Subcutaneous abdominal adipose tissue (tissue), 5 donors: ENCODE data around the gene ZNF397.

Experiments used
- H3K27ac ChIP-seq: one replicate; pipeline ENCODE4 v1.7.0; 2013; ENCODE audit warnings: low read depth, mild to moderate bottlenecking, inconsistent platforms, low read length, moderate library complexity
- H3K27me3 ChIP-seq, 5 donors: one replicate each; pipeline ENCODE4 v1.7.0; 2013; ENCODE audit warnings: low read length in 5 of 5, inconsistent platforms in 1 of 5; ENCODE audit not compliant: control insufficient read depth in 5 of 5, insufficient read depth in 4 of 5
- H3K36me3 ChIP-seq, 5 donors: one replicate each; pipeline ENCODE4 v1.7.0; 2013; ENCODE audit warnings: low read length in 5 of 5; ENCODE audit not compliant: control insufficient read depth in 5 of 5, insufficient read depth in 5 of 5
- H3K4me1 ChIP-seq, 5 donors: one replicate each; pipeline ENCODE4 v1.7.0; 2013; ENCODE audit warnings: low read length in 5 of 5, mild to moderate bottlenecking in 3 of 5, moderate library complexity in 1 of 5; ENCODE audit not compliant: control insufficient read depth in 5 of 5, insufficient read depth in 5 of 5
- H3K4me3 ChIP-seq, 5 donors: one replicate each; pipeline ENCODE4 v1.7.0; 2013; ENCODE audit warnings: low read length in 5 of 5, low read depth in 1 of 5
- H3K9ac ChIP-seq, 5 donors: one replicate each; pipeline ENCODE4 v1.7.0; 2013; ENCODE audit warnings: low read length in 5 of 5, mild to moderate bottlenecking in 4 of 5, moderate library complexity in 3 of 5
- H3K9me3 ChIP-seq, 5 donors: one replicate each; pipeline ENCODE4 v1.7.0; 2013; ENCODE audit warnings: low read length in 5 of 5; ENCODE audit not compliant: control insufficient read depth in 5 of 5
- donor health status: healthy.
- donor health status: healthy.
- donor health status: healthy.
- donor health status: healthy.
- donor health status: healthy.

Gene ZNF397

GRCh38 chr18:35264409-35264808, 23.6 kb downstream of the ZNF397 start:
- Histone ChIP-seq H3K27ac (no peak overlapping the region), H3K4me3 (no peak overlapping the region)

GRCh38 chr18:35267161-35267651, 26.4 kb downstream of the ZNF397 start:
- Histone ChIP-seq H3K4me1 (peaks cover 0 to 11% (median 6%) of the 10 kb centered on the region in 5 donors), H3K36me3 (peaks cover 0 to 19% (median 18%) of the 10 kb centered on the region in 5 donors), H3K27me3 (no peaks in the 10 kb centered on the region), H3K9me3 (peaks cover 0 to 4% (median 0%) of the 10 kb centered on the region in 5 donors), H3K27ac (peak overlapping the region; percentile 48), H3K9ac (peak overlapping the region in 4 of 5 donors; percentile 49 to 85 (median 81)), H3K4me3 (peak overlapping the region; percentile 62 to 82 (median 77))

More at GRCh38 chr18:35264409-35264808, 23.6 kb downstream of the ZNF397 start:
- H3K27me3 ChIP-seq: no peaks in the 10 kb centered on the region
- peaks cover 13 to 29% (median 22%) of the 10 kb centered on the region in 5 donors for H3K36me3 ChIP-seq
- H3K9ac ChIP-seq: no peak overlapping the region
- H3K9me3 ChIP-seq: peaks cover 0 to 4% (median 0%) of the 10 kb centered on the region in 5 donors
- H3K4me1 ChIP-seq: peaks cover 0 to 11% (median 6%) of the 10 kb centered on the region in 5 donors

- H3K27me3 ChIP-seq: no peaks in the 10 kb centered on the region
Measured at GRCh38 chr18:35267809-35268208, 27.0 kb downstream of the ZNF397 start.

DNA sequence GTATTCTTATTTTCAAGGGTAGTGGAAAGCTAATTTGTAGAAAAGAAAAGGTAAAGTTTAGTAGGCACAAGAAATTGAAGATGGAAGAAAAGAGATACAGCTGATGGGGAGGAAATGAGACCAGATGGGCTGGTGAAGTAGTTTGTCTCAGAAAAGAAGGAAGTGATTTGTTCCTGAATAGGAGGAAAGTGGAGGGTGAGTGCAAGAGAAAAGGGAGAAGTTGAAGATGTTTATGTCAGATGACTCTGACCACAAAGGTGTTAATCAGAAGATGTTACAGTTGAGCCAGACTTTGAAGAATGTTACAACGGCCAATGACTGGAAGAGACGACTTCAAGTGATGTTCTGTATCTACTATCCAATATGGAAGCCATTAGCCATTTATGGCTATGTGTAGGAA, 28.0 kb downstream of the ZNF397 start:
- H3K9ac ChIP-seq: no peak overlapping the region
- H3K27me3 ChIP-seq: no peaks in the 10 kb centered on the region
- H3K36me3 ChIP-seq: peaks cover 0 to 5% (median 4%) of the 10 kb centered on the region in 5 donors
- no peak overlapping the region for H3K4me3 ChIP-seq
- H3K27ac ChIP-seq: no peak overlapping the region
- peaks cover 0 to 11% (median 6%) of the 10 kb centered on the region in 5 donors for H3K4me1 ChIP-seq
- H3K9me3 ChIP-seq: peaks cover 0 to 4% (median 0%) of the 10 kb centered on the region in 5 donors

More at GRCh38 chr18:35267809-35268208, 27.0 kb downstream of the ZNF397 start:
- Histone ChIP-seq H3K4me1 (peaks cover 0 to 11% (median 6%) of the 10 kb centered on the region in 5 donors), H3K9me3 (peaks cover 0 to 4% (median 0%) of the 10 kb centered on the region in 5 donors), H3K36me3 (peaks cover 0 to 14% (median 12%) of the 10 kb centered on the region in 5 donors), H3K4me3 (peak overlapping the region; percentile 35 to 78 (median 75)), H3K9ac (peak overlapping the region in 2 of 5 donors; percentile 84 to 85), H3K27ac (no peak overlapping the region)

DNA sequence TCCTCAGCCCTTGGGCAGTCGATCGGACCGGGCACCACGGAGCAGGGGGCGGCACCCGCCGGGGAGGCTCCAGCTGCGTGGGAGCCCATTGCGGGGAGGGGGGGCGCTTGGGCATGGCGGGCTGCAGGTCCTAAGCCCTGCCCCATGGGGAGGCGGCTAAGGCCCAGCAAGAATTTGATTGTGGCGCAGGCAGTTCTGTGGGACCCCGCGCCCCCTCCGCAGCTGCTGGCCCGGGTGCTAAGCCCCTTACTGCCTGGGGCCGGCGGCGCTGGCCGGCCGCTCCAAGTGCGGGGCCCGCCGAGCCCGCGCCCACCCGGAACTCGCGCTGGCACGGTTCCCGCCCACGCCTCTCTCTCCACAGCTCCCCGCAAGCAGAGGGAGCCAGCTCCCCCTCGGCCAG, 30.8 kb downstream of the ZNF397 start:
- Histone ChIP-seq H3K36me3 (no peaks in the 10 kb centered on the region), H3K4me1 (peaks cover 0 to 11% (median 6%) of the 10 kb centered on the region in 5 donors), H3K27me3 (no peaks in the 10 kb centered on the region), H3K4me3 (no peak overlapping the region), H3K9me3 (peaks cover 0 to 4% (median 0%) of the 10 kb centered on the region in 5 donors), H3K9ac (no peak overlapping the region), H3K27ac (no peak overlapping the region)

- peaks cover 0 to 2% (median 0%) of the 10 kb centered on the region in 5 donors for H3K9me3 ChIP-seq
- H3K4me3 ChIP-seq: no peak overlapping the region
- H3K4me1 ChIP-seq: no peaks in the 10 kb centered on the region
- peaks cover 0 to 6% (median 0%) of the 10 kb centered on the region in 5 donors for H3K36me3 ChIP-seq
- H3K27ac ChIP-seq: no peak overlapping the region
- H3K9ac ChIP-seq: no peak overlapping the region
- no peaks in the 10 kb centered on the region for H3K27me3 ChIP-seq
Measured at GRCh38 chr18:35276267-35276666, 35.4 kb downstream of the ZNF397 start.

- Histone ChIP-seq H3K9me3 (peaks cover 0 to 2% (median 0%) of the 10 kb centered on the region in 5 donors), H3K4me1 (no peaks in the 10 kb centered on the region), H3K27me3 (no peaks in the 10 kb centered on the region), H3K27ac (no peak overlapping the region), H3K4me3 (no peak overlapping the region), H3K36me3 (peaks cover 0 to 11% (median 0%) of the 10 kb centered on the region in 5 donors), H3K9ac (no peak overlapping the region)
Measured at GRCh38 chr18:35277633-35278032, 36.8 kb downstream of the ZNF397 start.

DNA sequence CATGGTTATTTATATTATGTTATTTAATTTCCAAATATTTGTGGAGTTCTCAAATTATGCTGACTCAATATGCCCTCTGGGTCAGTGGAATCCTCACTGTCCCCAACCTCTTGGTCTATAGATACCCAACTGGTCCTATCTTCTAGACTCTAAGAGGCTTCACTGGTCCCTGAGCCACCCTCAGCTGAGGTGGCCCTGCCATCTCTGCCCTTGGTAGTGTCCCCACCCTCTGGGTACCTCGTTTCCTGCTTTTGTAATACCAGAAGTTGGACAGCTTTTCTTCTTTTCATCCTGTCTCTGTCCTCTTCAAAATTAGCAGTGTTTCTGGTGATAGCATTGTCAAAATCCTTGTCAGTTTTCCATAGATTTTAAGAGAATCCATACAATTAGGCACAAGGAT, 37.3 kb downstream of the ZNF397 start:
- H3K4me1 ChIP-seq: no peaks in the 10 kb centered on the region
- H3K9ac ChIP-seq: no peak overlapping the region
- peaks cover 0 to 13% (median under 1%) of the 10 kb centered on the region in 5 donors for H3K36me3 ChIP-seq
- no peak overlapping the region for H3K27ac ChIP-seq
- H3K9me3 ChIP-seq: peaks cover 0 to 2% (median 0%) of the 10 kb centered on the region in 5 donors
- H3K4me3 ChIP-seq: no peak overlapping the region
- no peaks in the 10 kb centered on the region for H3K27me3 ChIP-seq

DNA sequence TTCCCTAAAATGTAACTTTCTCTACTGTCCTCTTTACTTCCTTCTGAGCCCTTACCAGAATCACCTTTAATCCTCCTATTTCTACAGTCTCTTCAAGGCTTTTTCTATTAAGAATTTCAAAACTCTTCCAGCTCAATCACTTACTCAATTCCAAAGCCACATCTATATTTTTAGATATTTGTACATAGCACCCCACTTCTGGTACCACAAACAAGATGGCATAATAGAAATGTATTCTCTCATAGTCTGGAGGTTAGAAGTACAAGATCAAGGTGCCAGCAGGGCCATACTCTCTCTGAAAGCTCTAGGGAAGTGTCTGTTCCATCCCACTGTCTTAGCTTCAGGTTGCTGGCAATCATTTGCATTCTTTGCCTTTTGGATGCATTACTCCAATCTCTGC, 38.1 kb downstream of the ZNF397 start:
- Histone ChIP-seq H3K4me3 (no peak overlapping the region), H3K4me1 (no peaks in the 10 kb centered on the region), H3K9me3 (peaks cover 0 to 2% (median 0%) of the 10 kb centered on the region in 5 donors), H3K36me3 (peaks cover 8 to 13% (median 9%) of the 10 kb centered on the region in 5 donors), H3K27ac (no peak overlapping the region), H3K9ac (no peak overlapping the region), H3K27me3 (no peaks in the 10 kb centered on the region)

- Histone ChIP-seq H3K27ac (no peak overlapping the region), H3K9ac (no peak overlapping the region), H3K9me3 (peaks cover 0 to 2% (median 0%) of the 10 kb centered on the region in 5 donors), H3K27me3 (no peaks in the 10 kb centered on the region), H3K4me1 (no peaks in the 10 kb centered on the region), H3K36me3 (peaks cover 9 to 19% (median 17%) of the 10 kb centered on the region in 5 donors), H3K4me3 (no peak overlapping the region)
Measured at GRCh38 chr18:35282353-35282752, 41.5 kb downstream of the ZNF397 start.
